GM12891 (cell line): ENCODE measurements around the gene RAB28.

Experiments
- PAX5 ChIP-seq: IDR thresholded peaks from 2 replicates; pipeline ENCODE4 v1.6.1; 2011; ENCODE audit warnings: low read length, moderate library complexity, mild to moderate bottlenecking; ENCODE audit not compliant: insufficient read depth, severe bottlenecking
- POLR2A ChIP-seq: IDR thresholded peaks from 2 replicates; pipeline ENCODE4 v1.6.1; 2011; ENCODE audit warnings: low read depth, low read length, control low read depth
- TAF1 ChIP-seq: IDR thresholded peaks from 2 replicates; pipeline ENCODE4 v1.6.1; 2011; ENCODE audit warnings: low read depth, low read length, control low read depth

- TF ChIP-seq POLR2A (no peak), TAF1 (no peak), PAX5 (no peak)
Observed at GRCh38 chr4:13365195-13365594, 118.9 kb downstream of the RAB28 start.
